GM21515 (cell line): ENCODE results near the gene OR52H1.
"Not testable (repeated sequence)": the region's sequence is repeated elsewhere in the genome, so short reads cannot be mapped to it uniquely, and the experiment has no call there.

Experiments used
- ATAC-seq: cut with Tn5 transposase; IDR thresholded peaks from one replicate; pipeline ENCODE4 v1.9.1; 2021; ENCODE audit not compliant: unreplicated experiment

Gene OR52H1

GRCh38 chr11:5548440-5548839 is at the start of gene OR52H1:
Gene OR52H1, minus strand, starts transcription at chr11:5548540. Its CDS starts 3,035 bp downstream, at chr11:5545505.
- no peak for ATAC-seq

DNA sequence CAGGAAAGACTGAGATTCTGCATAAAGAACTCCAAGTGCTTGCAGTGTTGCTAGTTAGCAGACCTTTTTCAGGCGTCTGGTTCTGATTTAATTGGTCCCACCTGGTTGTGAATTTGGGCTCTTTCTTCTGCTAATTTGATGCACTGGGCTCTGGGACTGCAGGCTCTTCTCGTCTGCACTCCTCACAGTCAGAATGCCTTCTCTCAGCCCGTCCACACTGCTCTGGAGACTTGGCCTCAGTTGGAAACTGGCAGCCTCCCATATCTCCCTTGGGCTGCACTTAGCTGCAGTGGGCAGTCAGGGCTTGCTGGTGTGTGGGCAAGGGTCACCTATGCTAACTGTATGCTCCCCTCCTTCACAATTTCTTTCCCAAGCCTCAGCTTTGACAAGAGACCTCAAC is 49.6 kb upstream of the OR52H1 start:
- ATAC-seq, result no peak

GRCh38 chr11:5596607-5597201 is 48.4 kb upstream of the OR52H1 start, which contains the start of gene TRIM6:
Gene TRIM6, plus strand, starts transcription at chr11:5596637. Its CDS starts 261 bp downstream, at chr11:5596898.
- no peak for ATAC-seq

- no peak for ATAC-seq
Measured at GRCh38 chr11:5593146-5593545, 44.8 kb upstream of the OR52H1 start.

- no peak for ATAC-seq
Measured at GRCh38 chr11:5592615-5593014, 44.3 kb upstream of the OR52H1 start.

DNA sequence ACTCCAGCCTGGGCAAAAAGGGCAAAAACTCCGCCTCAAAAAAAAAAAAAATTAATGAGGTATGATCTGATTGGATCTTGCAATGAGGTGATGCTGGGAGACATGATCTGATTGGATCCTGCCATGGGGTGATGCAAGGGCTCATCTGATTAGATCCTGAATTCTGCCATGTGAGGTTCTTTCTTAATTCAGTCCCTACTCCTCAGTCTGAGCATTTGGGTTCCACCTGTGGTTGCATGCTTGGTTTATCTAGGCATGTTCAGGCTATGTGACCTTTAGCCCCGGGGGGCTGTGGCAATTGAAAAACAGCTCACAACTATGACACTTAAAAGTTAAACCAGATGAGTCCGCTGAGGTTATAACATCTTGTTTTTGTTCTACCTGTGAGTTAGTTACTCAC is 43.3 kb upstream of the OR52H1 start:
- no peak for ATAC-seq

GRCh38 chr11:5589906-5590305 is 41.6 kb upstream of the OR52H1 start:
- ATAC-seq, result not testable (repeated sequence)

DNA sequence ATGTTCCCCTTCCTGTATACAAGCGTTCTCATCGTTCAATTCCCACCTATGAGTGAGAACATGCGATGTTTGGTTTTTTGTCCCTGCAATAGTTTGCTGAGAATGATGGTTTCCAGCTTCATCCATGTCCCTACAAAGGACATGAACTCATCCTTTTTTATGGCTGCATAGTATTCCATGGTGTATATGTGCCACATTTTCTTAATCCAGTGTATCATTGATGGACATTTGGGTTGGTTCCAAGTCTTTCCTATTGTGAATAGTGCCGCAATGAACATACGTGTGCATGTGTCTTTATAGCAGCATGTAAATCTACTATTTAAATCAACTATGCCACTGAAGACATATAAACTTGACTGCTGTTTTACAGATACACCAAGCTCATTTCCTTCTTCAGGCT is 36.1 kb upstream of the OR52H1 start:
- not testable (repeated sequence) for ATAC-seq

- ATAC-seq, result no peak
Measured at GRCh38 chr11:5581014-5581413, 32.7 kb upstream of the OR52H1 start.

DNA sequence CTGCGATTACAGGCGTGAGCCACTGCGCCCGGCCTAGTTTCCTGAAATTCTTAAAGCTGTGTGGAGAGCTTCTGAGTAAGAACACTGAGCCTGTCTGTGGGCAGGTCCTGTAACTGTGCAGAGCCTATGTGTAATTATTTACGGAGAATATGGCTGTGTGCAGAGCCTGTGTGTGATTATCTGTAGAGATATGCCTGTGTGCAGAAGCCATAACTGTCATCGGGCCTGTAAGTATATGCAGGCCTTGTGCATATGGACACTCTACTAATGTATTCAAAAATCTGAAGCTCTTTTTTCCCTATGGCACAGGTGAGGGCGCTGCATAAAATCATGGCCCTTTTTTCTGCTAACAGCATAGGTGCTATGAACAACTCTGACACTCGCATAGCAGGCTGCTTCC is 32.2 kb upstream of the OR52H1 start, which contains the start of gene OR52B6:
Gene OR52B6 (plus strand): TSS at position 301 of the 400 bp plus-strand sequence. CDS start 0 bp downstream, at position 301.
- ATAC-seq, result no peak

DNA sequence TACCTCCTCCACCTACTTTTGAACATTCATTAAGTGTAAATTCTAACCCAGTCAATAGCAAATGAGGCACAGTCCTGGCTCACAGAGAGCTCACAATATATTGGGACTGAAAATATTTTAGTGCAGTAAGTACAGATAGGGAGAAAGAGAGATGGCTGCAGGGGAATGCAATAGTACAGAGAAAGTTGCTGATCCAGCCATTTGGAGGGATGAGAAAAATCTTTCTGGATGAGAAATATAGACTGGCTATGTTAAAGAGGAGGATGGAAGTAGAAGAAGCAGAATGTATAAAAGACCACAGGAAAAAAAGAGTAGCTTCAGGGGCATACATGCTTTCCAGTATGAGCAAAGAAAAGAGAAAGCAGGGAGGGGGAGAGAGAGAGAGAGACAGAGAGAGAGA is 28.8 kb upstream of the OR52H1 start:
- ATAC-seq, result no peak

- no peak for ATAC-seq
Measured at GRCh38 chr11:5575152-5575551, 26.8 kb upstream of the OR52H1 start.

DNA sequence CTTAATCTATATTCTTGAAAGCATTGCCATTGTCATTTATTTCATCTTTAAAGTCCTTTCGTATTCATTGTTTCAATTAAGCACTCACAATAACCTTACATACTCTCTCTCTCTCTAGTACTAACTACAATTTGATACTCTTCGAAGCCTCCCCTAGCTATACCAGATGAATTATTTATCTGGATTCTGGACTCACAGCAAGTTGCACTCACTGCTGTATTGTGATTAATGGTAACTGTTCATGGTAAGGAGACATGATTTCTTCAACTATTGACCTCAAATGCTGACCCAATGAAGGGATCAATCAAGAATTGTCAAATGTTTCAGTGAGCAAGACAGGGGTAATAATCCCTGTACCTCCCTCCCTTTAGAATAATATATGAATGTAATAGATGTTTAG is 26.3 kb upstream of the OR52H1 start:
- ATAC-seq, result no peak

GRCh38 chr11:5564259-5565019 is 16.1 kb upstream of the OR52H1 start:
- ATAC-seq, result no peak

DNA sequence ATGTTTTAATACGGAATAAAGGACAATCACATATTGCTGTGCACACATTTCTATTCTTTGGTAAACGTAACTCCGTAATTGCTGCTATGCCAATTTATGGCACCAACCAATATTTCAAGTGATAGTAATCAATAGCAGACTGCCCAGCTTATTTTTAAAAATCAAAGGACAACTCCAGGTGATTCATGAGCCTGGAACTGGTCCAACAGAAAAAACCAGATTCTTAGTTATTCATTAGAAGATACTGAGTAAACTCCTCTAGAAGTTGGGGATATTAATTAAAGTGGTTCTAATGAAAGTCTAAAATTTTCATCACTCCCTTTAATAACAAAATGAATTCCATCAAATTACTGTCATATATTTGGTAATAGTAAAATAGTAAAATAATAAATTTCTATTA is 9.4 kb upstream of the OR52H1 start:
- no peak for ATAC-seq

DNA sequence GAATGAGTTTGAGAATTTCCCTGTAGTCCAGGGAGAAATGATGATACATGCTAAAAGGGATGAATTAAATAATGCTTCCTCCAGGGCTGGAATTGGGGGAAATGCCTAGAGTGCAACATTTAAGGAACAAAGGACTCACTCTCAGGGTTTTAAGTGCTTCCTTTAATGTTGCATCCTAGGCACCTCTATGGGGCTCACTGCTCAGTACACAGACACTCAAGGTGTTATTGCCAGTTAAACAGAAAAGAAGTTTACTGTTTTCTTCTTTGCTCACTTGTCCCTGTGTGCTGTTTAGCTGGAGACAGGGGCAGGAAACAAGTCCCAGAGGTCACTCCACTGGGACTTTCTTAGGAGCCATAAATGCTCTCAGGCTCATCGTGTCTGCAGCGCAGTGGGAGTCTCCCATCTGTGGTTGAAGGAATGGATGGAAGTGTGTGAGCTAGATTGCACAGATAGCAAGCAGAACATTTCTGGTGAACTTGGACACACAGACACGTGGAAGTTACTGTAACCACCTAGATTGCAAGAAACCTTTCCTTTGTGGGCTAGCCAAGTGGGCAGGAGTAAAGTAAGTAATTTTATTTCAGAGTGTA is 8.4 kb upstream of the OR52H1 start:
- ATAC-seq, result no peak

DNA sequence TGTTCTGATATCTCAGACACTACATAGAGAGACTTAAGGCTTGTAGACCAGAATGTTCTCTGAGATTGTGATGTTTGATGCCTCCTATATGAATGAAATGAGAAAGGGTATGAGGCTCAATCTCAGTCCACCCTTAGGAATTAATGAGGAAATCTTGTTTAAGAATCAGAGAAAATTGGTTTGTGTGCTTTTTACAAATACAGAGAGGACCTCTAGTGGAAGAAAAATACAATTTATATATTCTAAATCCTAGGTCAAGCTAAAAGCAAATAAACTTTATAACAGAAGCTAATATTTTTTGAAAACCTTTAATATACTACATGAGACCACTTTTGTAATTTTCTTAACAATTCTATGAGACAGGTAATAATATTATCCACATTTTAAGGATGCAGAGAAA is 5.0 kb upstream of the OR52H1 start:
- ATAC-seq, result no peak

DNA sequence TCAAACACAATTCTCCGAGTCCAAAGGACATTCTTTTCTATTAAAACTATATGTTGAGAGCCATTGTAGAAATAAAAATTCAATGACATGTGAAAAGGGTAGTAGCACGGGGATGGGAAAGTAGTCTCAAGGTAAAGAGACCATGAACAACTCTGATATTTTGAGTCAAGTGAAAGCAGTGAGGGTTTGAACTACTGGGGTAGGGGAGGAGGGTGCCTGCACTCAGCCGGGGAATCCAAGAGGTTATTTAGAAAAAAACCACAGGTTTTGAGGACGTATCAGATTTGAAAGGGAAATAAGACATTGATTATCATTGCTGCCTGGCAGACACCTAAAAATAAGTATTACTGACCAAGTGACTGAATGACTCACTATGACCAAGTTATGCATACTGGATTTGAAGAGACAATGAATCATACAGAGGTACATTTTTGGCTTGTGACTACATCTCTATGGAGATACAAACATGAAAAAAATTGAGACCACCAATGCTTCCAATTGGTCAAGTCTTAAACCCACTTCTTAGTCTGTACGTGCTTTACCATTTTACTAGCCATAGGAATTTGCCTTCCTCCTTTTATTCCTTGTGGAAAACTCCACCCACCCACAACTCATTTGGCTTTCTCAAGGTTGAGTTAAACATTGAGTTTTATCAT is 2.2 kb upstream of the OR52H1 start:
- no peak for ATAC-seq

DNA sequence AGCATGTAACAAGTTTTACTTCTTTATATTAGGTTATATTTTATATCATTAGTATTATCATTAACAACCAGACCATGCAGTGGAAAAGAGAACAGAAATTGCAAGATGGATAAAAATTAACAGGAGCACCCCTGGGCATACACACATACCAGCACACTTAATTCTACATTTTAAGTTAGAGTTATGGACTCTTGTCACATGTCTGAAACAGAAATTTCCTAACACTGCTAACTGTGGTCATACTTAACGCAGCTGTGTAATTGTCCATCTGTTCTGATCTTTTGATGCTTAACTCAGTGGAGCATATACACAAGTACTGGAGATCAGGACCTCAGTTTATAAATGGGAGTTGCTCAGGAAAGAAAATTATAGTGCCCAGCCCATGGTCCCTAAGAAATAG is 358 bp downstream of the OR52H1 start:
- ATAC-seq, result peak; percentile 58

GRCh38 chr11:5546457-5546856 is 1.9 kb downstream of the OR52H1 start:
- no peak for ATAC-seq

DNA sequence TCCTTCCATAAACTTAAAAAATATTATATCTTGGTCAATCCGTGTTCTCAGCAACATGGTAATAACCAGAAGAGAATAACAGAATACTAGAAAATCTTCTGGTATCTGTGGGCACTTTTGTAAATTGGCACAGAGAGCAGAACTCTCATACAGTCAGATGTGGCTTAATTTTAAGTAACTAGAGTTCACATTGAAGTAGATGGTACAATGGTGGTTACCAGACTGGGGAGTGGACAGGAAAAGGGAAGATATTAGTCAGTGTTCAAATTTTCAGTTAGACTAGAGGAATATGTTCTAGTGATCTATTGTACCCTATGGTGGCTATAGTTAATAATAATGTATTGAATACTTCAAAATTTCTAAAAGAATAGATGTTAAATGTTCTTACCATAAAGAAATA is 6.9 kb downstream of the OR52H1 start:
- ATAC-seq, result no peak

- no peak for ATAC-seq
Measured at GRCh38 chr11:5536482-5536881, 11.9 kb downstream of the OR52H1 start.
